MCF 10A (cell line): ENCODE results near the gene PSEN2. TPM values are rescaled to one million over a fixed set of nuclear protein-coding genes. Genes with fewer than 3 reads are reported as not detected.

ENCODE experiments used
- BruUV-seq: library from RNA; stranded (reverse); fragments of 400-500 nt; replicated peaks from 2 replicates; lab custom pipeline; 2021; lab: Mats Ljungman, UMichigan
- CTCF ChIA-PET: fragments of 300-600 bp; sonication (Branson Sonifier 250); formaldehyde crosslinking; extraction: SDS; loops from one replicate; lab custom pipeline; 2021; ENCODE audit warnings: antibody characterized with exemption, inconsistent platforms; lab: Yijun Ruan, JAX
- POLR2A ChIA-PET: fragments of 300-600, 350-650 bp; sonication (Branson Sonifier 250); formaldehyde crosslinking; extraction: SDS; loops from one replicate; lab custom pipeline; 2020; ENCODE audit warnings: antibody characterized with exemption, inconsistent platforms; lab: Yijun Ruan, JAX
- DNase-seq: peaks from one replicate; pipeline ENCODE4 v3.0.0-alpha.2; 2018; ENCODE audit not compliant: unreplicated experiment
- H3K27ac Mint-ChIP-seq: one replicate; pipeline ENCODE4 v1.8.0; 2022; ENCODE audit warnings: mild to moderate bottlenecking, low read depth, mixed read lengths; ENCODE audit not compliant: unreplicated experiment
- H3K27me3 Mint-ChIP-seq: one replicate; pipeline ENCODE4 v1.8.0; 2022; ENCODE audit warnings: mixed read lengths; ENCODE audit not compliant: insufficient read depth, unreplicated experiment
- H3K36me3 Mint-ChIP-seq: one replicate; pipeline ENCODE4 v1.8.0; 2022; ENCODE audit warnings: mild to moderate bottlenecking, moderate library complexity, mixed read lengths; ENCODE audit not compliant: insufficient read depth, unreplicated experiment
- H3K4me1 Mint-ChIP-seq: one replicate; pipeline ENCODE4 v1.8.0; 2022; ENCODE audit warnings: mixed read lengths; ENCODE audit not compliant: insufficient read depth, unreplicated experiment
- H3K4me3 Mint-ChIP-seq: one replicate; pipeline ENCODE4 v1.8.0; 2022; ENCODE audit warnings: mild to moderate bottlenecking, moderate library complexity, mixed read lengths; ENCODE audit not compliant: unreplicated experiment
- H3K9me3 Mint-ChIP-seq: one replicate; pipeline ENCODE4 v1.8.0; 2022; ENCODE audit warnings: mixed read lengths; ENCODE audit not compliant: unreplicated experiment
- intact Hi-C: fragments of 100-400 bp; cut with micrococcal nuclease; formaldehyde crosslinking; loops from 2 replicates; pipeline ENCODE4 v1.14.1; 2022
- total RNA-seq: library from RNA; stranded (reverse); gene quantifications from 2 replicates; pipeline ENCODE4 v1.2.3, GENCODE V29; 2022
- TF ChIP-seq, protein P1 (sequence below): fragments of 200-600 bp; IDR thresholded peaks from one replicate; pipeline ENCODE4 v1.8.0; 2022; ENCODE audit warnings: antibody characterized with exemption, mild to moderate bottlenecking; ENCODE audit not compliant: unreplicated experiment

Gene PSEN2
- total RNA-seq, 1 experiment from 2014 or later: 31.3 TPM

DNA sequence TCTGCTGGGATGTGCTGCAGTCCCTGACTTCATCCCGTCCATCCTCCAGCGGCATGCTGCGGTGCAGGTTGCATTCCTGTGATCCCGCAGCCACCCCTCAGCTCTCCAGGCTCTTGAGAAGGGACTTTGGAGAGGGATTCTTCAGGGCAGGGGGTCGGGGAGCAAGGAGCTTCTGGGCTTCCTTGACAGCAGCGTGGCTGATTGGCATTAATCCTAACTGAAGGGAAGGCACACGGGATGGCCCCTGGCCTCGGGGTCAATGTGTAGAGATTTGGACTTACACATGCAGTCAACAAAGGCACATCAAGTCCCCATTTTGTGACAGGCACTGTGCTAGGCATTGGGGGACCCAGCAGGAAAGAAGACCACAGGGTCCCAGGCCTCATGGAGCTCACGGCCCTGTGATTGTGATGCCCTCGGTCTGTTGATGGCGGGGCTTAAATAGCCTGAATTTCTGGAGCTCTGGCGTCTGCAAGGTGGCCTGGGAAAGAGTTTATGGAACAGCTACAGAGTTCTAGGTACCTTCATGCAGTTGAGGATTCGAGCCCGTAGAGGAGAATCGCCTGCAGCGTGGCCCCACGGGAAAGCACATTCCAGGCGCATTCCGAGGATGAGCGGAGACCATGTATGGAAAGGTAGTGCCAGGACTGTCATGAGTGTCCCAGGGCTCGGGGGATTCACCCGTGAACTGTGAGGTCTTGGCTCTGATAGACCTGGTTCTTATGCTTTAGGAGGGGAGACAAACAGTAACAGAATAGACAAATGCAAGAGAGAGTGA lies 20.1 kb downstream of the PSEN2 start:
- BruUV-seq: no TSS peak
- H3K36me3 Mint-ChIP-seq: peaks cover 24% of the 10 kb centered on the region

DNA sequence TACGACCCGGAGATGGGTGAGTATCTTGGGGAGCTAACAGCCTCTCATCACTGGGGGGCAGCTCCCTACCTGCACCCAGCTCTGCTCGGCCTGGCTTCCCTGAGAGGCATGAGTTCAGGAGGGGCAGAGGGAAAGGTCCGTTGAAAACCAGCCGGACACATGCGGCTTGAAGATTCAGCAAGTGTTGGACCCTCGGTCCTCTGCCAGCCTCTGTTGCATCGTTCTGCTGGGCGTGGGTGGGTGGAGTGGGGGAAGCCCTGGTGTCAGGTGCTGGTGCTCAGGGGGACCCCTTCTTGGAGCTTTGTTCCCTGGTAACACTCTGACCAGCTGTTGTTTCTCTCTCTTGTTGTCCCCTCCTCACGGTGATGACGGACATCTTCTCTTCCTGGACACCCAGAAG lies 20.9 kb downstream of the PSEN2 start:
- Mint-ChIP-seq H3K4me3 (no peak overlapping the region), H3K27ac (no peak overlapping the region), H3K27me3 (no peaks in the 10 kb centered on the region), H3K4me1 (no peaks in the 10 kb centered on the region), H3K36me3 (peaks cover 29% of the 10 kb centered on the region), H3K9me3 (no peaks in the 10 kb centered on the region)
- ChIA-PET CTCF (no interaction called here), POLR2A (interaction anchor here (1.4 kb wide), 1 partner anchor 16 kb away, joined by 4 read pairs; no protein-coding TSS in a partner anchor)
- TF ChIP-seq, protein P1, sequence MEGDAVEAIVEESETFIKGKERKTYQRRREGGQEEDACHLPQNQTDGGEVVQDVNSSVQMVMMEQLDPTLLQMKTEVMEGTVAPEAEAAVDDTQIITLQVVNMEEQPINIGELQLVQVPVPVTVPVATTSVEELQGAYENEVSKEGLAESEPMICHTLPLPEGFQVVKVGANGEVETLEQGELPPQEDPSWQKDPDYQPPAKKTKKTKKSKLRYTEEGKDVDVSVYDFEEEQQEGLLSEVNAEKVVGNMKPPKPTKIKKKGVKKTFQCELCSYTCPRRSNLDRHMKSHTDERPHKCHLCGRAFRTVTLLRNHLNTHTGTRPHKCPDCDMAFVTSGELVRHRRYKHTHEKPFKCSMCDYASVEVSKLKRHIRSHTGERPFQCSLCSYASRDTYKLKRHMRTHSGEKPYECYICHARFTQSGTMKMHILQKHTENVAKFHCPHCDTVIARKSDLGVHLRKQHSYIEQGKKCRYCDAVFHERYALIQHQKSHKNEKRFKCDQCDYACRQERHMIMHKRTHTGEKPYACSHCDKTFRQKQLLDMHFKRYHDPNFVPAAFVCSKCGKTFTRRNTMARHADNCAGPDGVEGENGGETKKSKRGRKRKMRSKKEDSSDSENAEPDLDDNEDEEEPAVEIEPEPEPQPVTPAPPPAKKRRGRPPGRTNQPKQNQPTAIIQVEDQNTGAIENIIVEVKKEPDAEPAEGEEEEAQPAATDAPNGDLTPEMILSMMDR: no peak
- no TSS peak for BruUV-seq
- intact Hi-C loops: no loop called here
- no peak for DNase-seq

More for the DNA sequence above, 20.1 kb downstream of the PSEN2 start:
- no peaks in the 10 kb centered on the region for H3K4me1 Mint-ChIP-seq
- CTCF ChIA-PET: interaction anchor here (0.6 kb wide), 1 partner anchor 101 kb away, joined by 5 read pairs; no protein-coding TSS in a partner anchor
- no peaks in the 10 kb centered on the region for H3K9me3 Mint-ChIP-seq
- POLR2A ChIA-PET: interaction anchor here (1.4 kb wide), 1 partner anchor 16 kb away, joined by 4 read pairs; no protein-coding TSS in a partner anchor
- H3K4me3 Mint-ChIP-seq: no peak overlapping the region
- H3K27ac Mint-ChIP-seq: no peak overlapping the region
- no peak for DNase-seq
- no peaks in the 10 kb centered on the region for H3K27me3 Mint-ChIP-seq
- TF ChIP-seq, protein P1: no peak
- intact Hi-C loops: no loop called here

DNA sequence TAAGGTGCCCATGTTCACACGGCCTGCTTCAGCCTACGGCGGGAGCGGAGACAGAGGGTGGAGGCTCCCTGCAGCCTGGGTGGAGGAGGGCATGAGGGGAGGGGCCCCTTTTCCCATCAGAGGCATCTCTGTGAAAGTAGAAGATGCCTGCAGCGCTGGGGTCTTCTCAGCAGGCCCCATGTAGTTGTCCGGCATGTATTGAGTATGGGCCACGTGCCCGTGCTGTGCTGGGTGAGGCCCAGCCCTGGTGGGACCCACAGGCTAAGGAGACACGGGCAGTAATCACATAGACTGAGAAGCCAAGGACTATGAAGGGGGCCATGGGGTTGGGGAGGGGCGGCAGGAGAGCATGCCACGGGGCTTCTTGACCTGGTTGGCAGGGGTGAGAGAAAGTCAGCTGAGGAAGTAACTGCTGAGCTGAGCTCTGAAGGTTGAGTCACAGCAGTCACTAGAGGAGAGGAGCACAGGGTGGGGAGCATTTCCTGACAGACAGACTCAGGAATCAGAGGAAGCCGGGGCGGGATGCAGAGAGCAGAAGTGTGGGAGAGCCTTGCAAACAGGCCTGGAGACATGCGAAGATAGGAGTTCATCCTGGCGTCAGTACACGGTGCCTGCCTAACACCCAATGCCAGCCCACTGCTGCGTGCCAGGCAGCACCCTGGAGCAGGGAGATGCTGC lies 21.6 kb downstream of the PSEN2 start:
- DNase-seq: no peak
- H3K4me1 Mint-ChIP-seq: no peaks in the 10 kb centered on the region

More for the DNA sequence above, 21.6 kb downstream of the PSEN2 start:
- POLR2A ChIA-PET: interaction anchor here (1.1 to 1.4 kb wide), 2 partner anchors 15 to 49 kb away, joined by 4 read pairs; no protein-coding TSS in a partner anchor
- intact Hi-C loops: no loop called here
- Mint-ChIP-seq H3K36me3 (peaks cover 29% of the 10 kb centered on the region), H3K9me3 (no peaks in the 10 kb centered on the region), H3K27me3 (no peaks in the 10 kb centered on the region), H3K4me3 (no peak overlapping the region), H3K27ac (no peak overlapping the region)
- CTCF ChIA-PET: no interaction called here
- TF ChIP-seq, protein P1: no peak
- BruUV-seq: no TSS peak
